K562 (cell line): Measurements from ENCODE around the gene LRRC26. TPM values are rescaled to one million over a fixed set of nuclear protein-coding genes. Genes with fewer than 3 reads are reported as not detected.

Experiments used
- ATAC-seq: fragments of 200-7000 bp; cut with Tn5 transposase; 3 replicates; pipeline ENCODE4 v1.9.1; 2020; ENCODE audit warnings: moderate library complexity
- BruUV-seq: library from RNA; stranded (reverse); fragments of 400-500 nt; replicated peaks from 2 replicates; lab custom pipeline; 2021; lab: Mats Ljungman, UMichigan
- CTCF ChIA-PET: fragments of 300-600 bp; formaldehyde crosslinking; extraction: SDS; loops from one replicate; lab custom pipeline; 2021; ENCODE audit warnings: low intra/inter-chr PET ratio; lab: Yijun Ruan, JAX
- POLR2A ChIA-PET: fragments of 300-600, 350-650 bp; sonication (Branson Sonifier 250); formaldehyde crosslinking; extraction: SDS; loops from one replicate; lab custom pipeline; 2021; ENCODE audit warnings: antibody characterized with exemption, inconsistent platforms; lab: Yijun Ruan, JAX
- DNase-seq, 4 experiments: peaks; one replicate each; pipeline versions ENCODE4 v3.0.0 to v3.0.0-alpha.2; 2011 to 2018; ENCODE audit warnings: low spot score in 3 of 4, mixed read lengths in 3 of 4; ENCODE audit errors: extremely low read depth in 1 of 4
- FAIRE-seq: peaks from 2 replicates; lab custom pipeline; 2011; peaks lifted over from hg19 to GRCh38; lab: Jason Lieb, UNC
- H2AFZ ChIP-seq: 2 replicates; pipeline ENCODE4 v1.6.0; 2011; ENCODE audit warnings: low read depth, low read length, control low read depth, inconsistent platforms
- H3K27ac ChIP-seq: fragments of 200-600 bp; 3 replicates; pipeline ENCODE4 v1.8.0; 2011; ENCODE audit warnings: low read depth, mild to moderate bottlenecking, control low read depth, inconsistent platforms, low read length, moderate library complexity, mixed read lengths; ENCODE audit errors: extremely low read depth
- H3K27me3 ChIP-seq, 2 experiments: fragments of 300-600 bp in 1 of 2; 2 replicates in 1 of 2; 3 replicates in 1 of 2; pipeline versions ENCODE4 v1.6.0 to v1.8.0; 2011; ENCODE audit warnings: inconsistent platforms in 2 of 2, low read length in 2 of 2, mild to moderate bottlenecking in 1 of 2, mixed read lengths in 1 of 2, moderate library complexity in 1 of 2; ENCODE audit not compliant: control insufficient read depth in 2 of 2, insufficient read depth in 2 of 2
- H3K36me3 ChIP-seq: fragments of 300-600 bp; 3 replicates; pipeline ENCODE4 v1.8.0; 2011; ENCODE audit warnings: mild to moderate bottlenecking, low read length, inconsistent platforms; ENCODE audit not compliant: control insufficient read depth, insufficient read depth
- H3K4me1 ChIP-seq, 2 experiments: fragments of 200-600 bp in 1 of 2; replicated peaks in 1 of 2; 2 replicates in 1 of 2; 3 replicates in 1 of 2; pipeline versions ENCODE4 v1.5.1 to v1.8.0; 2011; ENCODE audit warnings: inconsistent platforms in 2 of 2, low read length in 2 of 2, mild to moderate bottlenecking in 1 of 2, mixed read lengths in 1 of 2, moderate library complexity in 1 of 2; ENCODE audit not compliant: control insufficient read depth in 2 of 2, insufficient read depth in 2 of 2
- H3K4me2 ChIP-seq: 2 replicates; pipeline ENCODE4 v1.6.1; 2011; ENCODE audit warnings: low read length, control low read depth, inconsistent platforms, mixed read lengths; ENCODE audit not compliant: insufficient read depth
- H3K4me3 ChIP-seq: fragments of 200-600 bp; sonication (generic), shearing (Covaris generic); 2 replicates; pipeline ENCODE4 v1.5.1; 2016; ENCODE audit warnings: control low read depth, inconsistent platforms
- H3K79me2 ChIP-seq: fragments of 200-600 bp; 3 replicates; pipeline ENCODE4 v1.8.0; 2011; ENCODE audit warnings: low read length, inconsistent platforms; ENCODE audit not compliant: control insufficient read depth, insufficient read depth
- H3K9ac ChIP-seq, 2 experiments: 2 replicates each; pipeline versions ENCODE4 v1.6.0 to v1.6.1; 2011; ENCODE audit warnings: low read depth in 2 of 2, low read length in 2 of 2, control low read depth in 1 of 2, inconsistent platforms in 1 of 2, mild to moderate bottlenecking in 1 of 2, mixed read lengths in 1 of 2; ENCODE audit not compliant: insufficient read depth in 1 of 2
- H3K9me1 ChIP-seq: one replicate; pipeline ENCODE4 v1.6.0; 2011; ENCODE audit warnings: inconsistent platforms, mild to moderate bottlenecking, low read length, moderate library complexity; ENCODE audit not compliant: control insufficient read depth, insufficient read depth
- H3K9me3 ChIP-seq: replicated peaks from 2 replicates; pipeline ENCODE4 v1.5.1; 2011; ENCODE audit warnings: low read depth, low read length, inconsistent platforms; ENCODE audit not compliant: control insufficient read depth, insufficient read depth
- H4K20me1 ChIP-seq: replicated peaks from 2 replicates; pipeline ENCODE4 v1.6.1; 2011; ENCODE audit warnings: low read length, inconsistent platforms, mixed read lengths; ENCODE audit not compliant: control insufficient read depth, insufficient read depth
- DMBX1 ChIP-seq: fragments of 250-450 bp; sonication (Bioruptor Pico); IDR thresholded peaks from 2 replicates; pipeline ENCODE4 v1.8.0; 2022; ENCODE audit warnings: inconsistent platforms, mild to moderate bottlenecking, moderate library complexity, borderline replicate concordance
- EGR1 ChIP-seq: fragments of 450-650 bp; conservative IDR thresholded peaks from 2 replicates; pipeline ENCODE4 v1.6.1; 2017; ENCODE audit warnings: mild to moderate bottlenecking
- ELF2 ChIP-seq: fragments of 250-450 bp; sonication (Bioruptor Pico); IDR thresholded peaks from 2 replicates; pipeline ENCODE4 v1.5.0; 2021; ENCODE audit warnings: mild to moderate bottlenecking
- HIVEP1 ChIP-seq: fragments of 250-450 bp; sonication (Bioruptor Pico); IDR thresholded peaks from 2 replicates; pipeline ENCODE4 v1.4.0; 2020; ENCODE audit warnings: mild to moderate bottlenecking
- HNRNPK ChIP-seq: fragments of 200-400 bp; formaldehyde crosslinking; IDR thresholded peaks from one replicate; pipeline ENCODE4 v1.6.1; 2018; ENCODE audit warnings: mild to moderate bottlenecking, low read depth, low read length; ENCODE audit not compliant: poor library complexity, severe bottlenecking
- KAT7 ChIP-seq: sonication (generic); formaldehyde crosslinking; IDR thresholded peaks from 2 replicates; pipeline ENCODE4 v1.8.0; 2022; ENCODE audit warnings: missing genetic modification reagents, mild to moderate bottlenecking, borderline replicate concordance
- L3MBTL2 ChIP-seq: fragments of 450-650 bp; IDR thresholded peaks from 2 replicates; pipeline ENCODE4 v1.6.1; 2016; ENCODE audit warnings: mild to moderate bottlenecking, moderate library complexity
- NR2C2 ChIP-seq, 2 experiments: fragments of 200-800 bp in 1 of 2; sonication (Bioruptor generic) in 1 of 2; sonication (generic) in 1 of 2; formaldehyde crosslinking in 1 of 2; IDR thresholded peaks; 2 replicates each; pipeline versions ENCODE4 v1.6.1 to v1.8.0; 2016 to 2022; ENCODE audit warnings: mild to moderate bottlenecking in 1 of 2, missing compliant biosample characterization in 1 of 2, missing genetic modification characterization in 1 of 2, missing genetic modification reagents in 1 of 2
- PURB ChIP-seq: sonication (generic); formaldehyde crosslinking; IDR thresholded peaks from 2 replicates; pipeline ENCODE4 v1.9.0; 2021; ENCODE audit warnings: low read depth, mild to moderate bottlenecking, missing genetic modification reagents
- TAL1 ChIP-seq: fragments of 450-650 bp; IDR thresholded peaks from 2 replicates; pipeline ENCODE4 v1.6.1; 2016; ENCODE audit warnings: mild to moderate bottlenecking
- U2AF1 ChIP-seq: fragments of 200-400 bp; formaldehyde crosslinking; optimal IDR thresholded peaks from 2 replicates; pipeline ENCODE3; 2017; ENCODE audit warnings: mild to moderate bottlenecking, low read depth, low read length, moderate library complexity
- ZKSCAN1 ChIP-seq: fragments of 150-350 bp; IDR thresholded peaks from 2 replicates; pipeline ENCODE4 v1.6.1; 2016; ENCODE audit warnings: low read depth, low read length
- WGBS: fragments of 100-300 bp; shearing (Covaris generic); methylation state at CpG from one replicate; pipeline ENCODE4 v1.1.6; 2016; ENCODE audit warnings: low coverage, mixed read lengths; ENCODE audit not compliant: insufficient coverage; ENCODE audit errors: missing lambda C conversion rate; 5-methylcytosine and 5-hydroxymethylcytosine counted together
- in situ Hi-C: fragments of 300-500 bp; cut with MboI; formaldehyde crosslinking; loops from 4 replicates; pipeline ENCODE4 v1.15.0; 2018; ENCODE audit warnings: inconsistent platforms, mixed read lengths
- intact Hi-C: fragments of 100-400 bp; cut with micrococcal nuclease; formaldehyde crosslinking; loops from 2 replicates; pipeline ENCODE4 v1.14.2; 2022
- polyA plus RNA-seq, 8 experiments: library from polyadenylated mRNA; depleted of rRNA in 4 of 8; stranded (reverse) in 5 of 8; unstranded in 3 of 8; fragments of >200 nt; fragmentation: Nextera tagmentation in 2 of 8; fragmentation: Illumina TruSeq in 1 of 8; extraction: Ambion mirVana in 2 of 8; extraction: Trizol in 1 of 8; gene quantifications; 2 replicates each; pipeline versions ENCODE4 v1.2.1 to v1.2.3, GENCODE V29; 2011 to 2014; ENCODE audit warnings: inconsistent platforms in 1 of 8, missing spikeins in 1 of 8
- total RNA-seq, 7 experiments: library from RNA; depleted of rRNA in 6 of 7; stranded (reverse); fragments of >200 nt in 6 of 7; fragmentation: Illumina TruSeq in 2 of 7; extraction: Trizol in 2 of 7; gene quantifications; 2 replicates each; pipeline versions ENCODE4 v1.2.1 to v1.2.3, GENCODE V29; 2011 to 2021; ENCODE audit warnings: low replicate concordance in 1 of 7
- TF ChIP-seq, protein P1 (sequence below), 2 experiments: IDR thresholded peaks in 1 of 2; conservative IDR thresholded peaks in 1 of 2; 2 replicates each; pipeline ENCODE4 v1.6.1; 2016; ENCODE audit warnings: low read depth in 2 of 2, mild to moderate bottlenecking in 1 of 2, missing compliant biosample characterization in 1 of 2, missing genetic modification characterization in 1 of 2, moderate library complexity in 1 of 2
- TF ChIP-seq, protein P2 (sequence below): fragments of 150-350 bp; conservative IDR thresholded peaks from 2 replicates; pipeline ENCODE4 v1.6.1; 2014; ENCODE audit warnings: low read length

LRRC26 gene
- total and polyA plus RNA-seq, 9 of the 15 experiments (the other 6 are each of a cell fraction or from before 2014, with no cell fraction given), result not detected

DNA sequence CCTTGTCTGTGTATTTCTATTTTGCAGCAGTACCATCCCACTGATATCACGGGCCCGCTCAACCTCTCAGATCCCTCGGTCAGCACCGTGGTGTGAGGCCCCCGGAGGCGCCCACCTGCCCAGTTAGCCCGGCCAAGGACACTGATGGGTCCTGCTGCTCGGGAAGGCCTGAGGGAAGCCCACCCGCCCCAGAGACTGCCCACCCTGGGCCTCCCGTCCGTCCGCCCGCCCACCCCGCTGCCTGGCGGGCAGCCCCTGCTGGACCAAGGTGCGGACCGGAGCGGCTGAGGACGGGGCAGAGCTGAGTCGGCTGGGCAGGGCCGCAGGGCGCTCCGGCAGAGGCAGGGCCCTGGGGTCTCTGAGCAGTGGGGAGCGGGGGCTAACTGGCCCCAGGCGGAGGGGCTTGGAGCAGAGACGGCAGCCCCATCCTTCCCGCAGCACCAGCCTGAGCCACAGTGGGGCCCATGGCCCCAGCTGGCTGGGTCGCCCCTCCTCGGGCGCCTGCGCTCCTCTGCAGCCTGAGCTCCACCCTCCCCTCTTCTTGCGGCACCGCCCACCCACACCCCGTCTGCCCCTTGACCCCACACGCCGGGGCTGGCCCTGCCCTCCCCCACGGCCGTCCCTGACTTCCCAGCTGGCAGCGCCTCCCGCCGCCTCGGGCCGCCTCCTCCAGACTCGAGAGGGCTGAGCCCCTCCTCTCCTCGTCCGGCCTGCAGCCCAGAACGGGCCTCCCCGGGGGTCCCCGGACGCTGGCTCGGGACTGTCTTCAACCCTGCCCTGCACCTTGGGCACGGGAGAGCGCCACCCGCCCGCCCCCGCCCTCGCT, 1.9 kb downstream of the LRRC26 start:
- in situ Hi-C loops (no loop called here), intact Hi-C loops (no loop called here)
- 9% methylated on average over 22 of the region's 57 CpGs for WGBS
- peaks cover 0 to 98% of the 10 kb centered on the region in 2 experiments; a peak in 2 of 5 replicates for H3K4me1 ChIP-seq
- H3K9me1 ChIP-seq, result no peaks in the 10 kb centered on the region
- H2AFZ ChIP-seq, result no peak overlapping the region
- H3K27me3 ChIP-seq, result peaks cover 29 to 55% of the 10 kb centered on the region in 2 experiments; a peak in 4 of 5 replicates
- ChIA-PET POLR2A (interaction anchor here (0.8 to 1.1 kb wide), 2 partner anchors 21 to 75 kb away, joined by 3 read pairs; partner anchors contain the start of gene SSNA1), CTCF (no interaction called here)
- FAIRE-seq (no peak), ATAC-seq (peak; percentile 49), DNase-seq (peak; percentile 69 to 88 (median 80))
- H3K9ac ChIP-seq, result peak overlapping the region in 1 of 2 experiments; percentile 52; a peak in 1 of 4 replicates
- no peaks in the 10 kb centered on the region for H3K9me3 ChIP-seq
- H3K4me3 ChIP-seq, result no peak overlapping the region
- H3K36me3 ChIP-seq, result no peaks in the 10 kb centered on the region
- no peak overlapping the region; the same call in 1 of the 2 replicates for H3K4me2 ChIP-seq
- H3K27ac ChIP-seq, result no peak overlapping the region
- H4K20me1 ChIP-seq, result no peaks in the 10 kb centered on the region; the same call in 1 of the 2 replicates
- BruUV-seq, result no TSS peak
- H3K79me2 ChIP-seq, result no peaks in the 10 kb centered on the region
- TF ChIP-seq EGR1 (peak; percentile 26; the same call in 1 of the 2 replicates), NR2C2 (CRISPR knock-in tag; IDR thresholded peaks at IDR 0.05) (no peak), NR2C2 (tag; IDR thresholded peaks at IDR 0.05) (peak; percentile 28; the same call in 1 of the 2 replicates), ELF2 (CRISPR knock-in tag) (no peak), TAL1 (no peak), KAT7 (CRISPR knock-in tag) (no peak), HNRNPK (peak; percentile 46), ZKSCAN1 (no peak), L3MBTL2 (no peak), PURB (no peak), DMBX1 (CRISPR knock-in tag) (no peak), HIVEP1 (CRISPR knock-in tag) (no peak), U2AF1 (no peak)
- TF ChIP-seq, protein P1, sequence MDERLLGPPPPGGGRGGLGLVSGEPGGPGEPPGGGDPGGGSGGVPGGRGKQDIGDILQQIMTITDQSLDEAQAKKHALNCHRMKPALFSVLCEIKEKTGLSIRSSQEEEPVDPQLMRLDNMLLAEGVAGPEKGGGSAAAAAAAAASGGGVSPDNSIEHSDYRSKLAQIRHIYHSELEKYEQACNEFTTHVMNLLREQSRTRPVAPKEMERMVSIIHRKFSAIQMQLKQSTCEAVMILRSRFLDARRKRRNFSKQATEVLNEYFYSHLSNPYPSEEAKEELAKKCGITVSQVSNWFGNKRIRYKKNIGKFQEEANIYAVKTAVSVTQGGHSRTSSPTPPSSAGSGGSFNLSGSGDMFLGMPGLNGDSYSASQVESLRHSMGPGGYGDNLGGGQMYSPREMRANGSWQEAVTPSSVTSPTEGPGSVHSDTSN (CRISPR knock-in tag; IDR thresholded peaks at IDR 0.05; ENCODE audit: low read depth), result no peak
- TF ChIP-seq, protein P1 (tag; conservative IDR thresholded peaks at IDR 0.05; ENCODE audit: low read depth), result no peak
- TF ChIP-seq, protein P2, sequence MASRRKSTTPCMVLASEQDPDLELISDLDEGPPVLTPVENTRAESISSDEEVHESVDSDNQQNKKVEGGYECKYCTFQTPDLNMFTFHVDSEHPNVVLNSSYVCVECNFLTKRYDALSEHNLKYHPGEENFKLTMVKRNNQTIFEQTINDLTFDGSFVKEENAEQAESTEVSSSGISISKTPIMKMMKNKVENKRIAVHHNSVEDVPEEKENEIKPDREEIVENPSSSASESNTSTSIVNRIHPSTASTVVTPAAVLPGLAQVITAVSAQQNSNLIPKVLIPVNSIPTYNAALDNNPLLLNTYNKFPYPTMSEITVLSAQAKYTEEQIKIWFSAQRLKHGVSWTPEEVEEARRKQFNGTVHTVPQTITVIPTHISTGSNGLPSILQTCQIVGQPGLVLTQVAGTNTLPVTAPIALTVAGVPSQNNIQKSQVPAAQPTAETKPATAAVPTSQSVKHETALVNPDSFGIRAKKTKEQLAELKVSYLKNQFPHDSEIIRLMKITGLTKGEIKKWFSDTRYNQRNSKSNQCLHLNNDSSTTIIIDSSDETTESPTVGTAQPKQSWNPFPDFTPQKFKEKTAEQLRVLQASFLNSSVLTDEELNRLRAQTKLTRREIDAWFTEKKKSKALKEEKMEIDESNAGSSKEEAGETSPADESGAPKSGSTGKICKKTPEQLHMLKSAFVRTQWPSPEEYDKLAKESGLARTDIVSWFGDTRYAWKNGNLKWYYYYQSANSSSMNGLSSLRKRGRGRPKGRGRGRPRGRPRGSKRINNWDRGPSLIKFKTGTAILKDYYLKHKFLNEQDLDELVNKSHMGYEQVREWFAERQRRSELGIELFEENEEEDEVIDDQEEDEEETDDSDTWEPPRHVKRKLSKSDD, result no peak
